ENCODE measurements around the gene CELA1.
A peak's percentile ranks its signal among the peaks of the same experiment; 100 is the strongest.
"Not testable (repeated sequence)": the region's sequence is repeated elsewhere in the genome, so short reads cannot be mapped to it uniquely, and the experiment has no call there.

Gene CELA1

GRCh38 chr12:51341251-51342007 lies 5.0 kb downstream of the CELA1 start:
- Histone ChIP-seq H3K27me3 (replicated peaks; ENCODE audit: control insufficient read depth, insufficient read depth, low read length) (no peaks in the 10 kb centered on the region), H3K4me3 (replicated peaks; ENCODE audit: low read depth, low read length) (no peak overlapping the region), H3K36me3 (ENCODE audit: control insufficient read depth, insufficient read depth, low read length) (no peaks in the 10 kb centered on the region)
- peak; percentile 99 for TF ChIP-seq CTCF (IDR thresholded peaks at IDR 0.05; ENCODE audit: insufficient read depth, low read length, poor library complexity, severe bottlenecking)
- DNase-seq (ENCODE audit: extremely low read depth, insufficient read length) = peak; percentile 53

- H3K36me3 ChIP-seq (ENCODE audit: control insufficient read depth, insufficient read depth, low read length) = no peaks in the 10 kb centered on the region
- no peak overlapping the region for H3K4me3 ChIP-seq (replicated peaks; ENCODE audit: low read depth, low read length)
- no peaks in the 10 kb centered on the region for H3K27me3 ChIP-seq (replicated peaks; ENCODE audit: control insufficient read depth, insufficient read depth, low read length)
- no peak for DNase-seq (ENCODE audit: extremely low read depth, insufficient read length)
- no peak for TF ChIP-seq CTCF (IDR thresholded peaks at IDR 0.05; ENCODE audit: insufficient read depth, low read length, poor library complexity, severe bottlenecking)
Measured at GRCh38 chr12:51339750-51340149, 6.7 kb downstream of the CELA1 start.

GRCh38 chr12:51337336-51337735 lies 9.1 kb downstream of the CELA1 start:
- not testable (repeated sequence) for H3K27me3 ChIP-seq (replicated peaks; ENCODE audit: control insufficient read depth, insufficient read depth, low read length); H3K36me3 ChIP-seq (ENCODE audit: control insufficient read depth, insufficient read depth, low read length); DNase-seq (ENCODE audit: extremely low read depth, insufficient read length); H3K4me3 ChIP-seq (replicated peaks; ENCODE audit: low read depth, low read length)

GRCh38 chr12:51335931-51336330 lies 10.5 kb downstream of the CELA1 start:
- TF ChIP-seq CTCF (IDR thresholded peaks at IDR 0.05; ENCODE audit: insufficient read depth, low read length, poor library complexity, severe bottlenecking) = no peak
- DNase-seq (ENCODE audit: extremely low read depth, insufficient read length) = no peak
- Histone ChIP-seq H3K36me3 (ENCODE audit: control insufficient read depth, insufficient read depth, low read length) (no peaks in the 10 kb centered on the region), H3K4me3 (replicated peaks; ENCODE audit: low read depth, low read length) (no peak overlapping the region), H3K27me3 (replicated peaks; ENCODE audit: control insufficient read depth, insufficient read depth, low read length) (no peaks in the 10 kb centered on the region)

- TF ChIP-seq CTCF (IDR thresholded peaks at IDR 0.05; ENCODE audit: insufficient read depth, low read length, poor library complexity, severe bottlenecking) = no peak
- no peaks in the 10 kb centered on the region for H3K36me3 ChIP-seq (ENCODE audit: control insufficient read depth, insufficient read depth, low read length)
- H3K27me3 ChIP-seq (replicated peaks; ENCODE audit: control insufficient read depth, insufficient read depth, low read length) = no peaks in the 10 kb centered on the region
- DNase-seq (ENCODE audit: extremely low read depth, insufficient read length) = no peak
- no peak overlapping the region for H3K4me3 ChIP-seq (replicated peaks; ENCODE audit: low read depth, low read length)
Measured at GRCh38 chr12:51334764-51335163, 11.7 kb downstream of the CELA1 start.

- TF ChIP-seq CTCF (IDR thresholded peaks at IDR 0.05; ENCODE audit: insufficient read depth, low read length, poor library complexity, severe bottlenecking) = no peak
- Histone ChIP-seq H3K27me3 (replicated peaks; ENCODE audit: control insufficient read depth, insufficient read depth, low read length) (no peaks in the 10 kb centered on the region), H3K36me3 (ENCODE audit: control insufficient read depth, insufficient read depth, low read length) (no peaks in the 10 kb centered on the region), H3K4me3 (replicated peaks; ENCODE audit: low read depth, low read length) (no peak overlapping the region)
- DNase-seq (ENCODE audit: extremely low read depth, insufficient read length) = no peak
Measured at GRCh38 chr12:51333536-51333935, 12.9 kb downstream of the CELA1 start.
